Ovary (tissue), 9 donors: ENCODE data around the gene INHBB. TPM values are rescaled to one million over a fixed set of nuclear protein-coding genes. Genes with fewer than 3 reads are reported as not detected.

Experiments used
- DNase-seq, 5 donors: peaks; one replicate each; pipeline ENCODE4 v3.0.0-alpha.2; 2019 to 2020
- H3K27ac ChIP-seq, 2 donors: fragments of 200-600 bp; one replicate each; pipeline versions ENCODE4 v1.5.1 to v1.8.0; 2019 to 2022
- H3K27me3 ChIP-seq: fragments of 200-600 bp; one replicate; pipeline ENCODE4 v1.8.0; 2022
- H3K36me3 ChIP-seq: fragments of 200-600 bp; sonication (generic); one replicate; pipeline ENCODE4 v1.5.1; 2019
- H3K4me1 ChIP-seq: one replicate; pipeline ENCODE4 v1.8.1; 2013; ENCODE audit warnings: mild to moderate bottlenecking, moderate library complexity; ENCODE audit not compliant: insufficient read depth
- H3K4me3 ChIP-seq: fragments of 200-600 bp; sonication (generic); one replicate; pipeline ENCODE4 v1.5.1; 2017
- H3K9me3 ChIP-seq, 2 donors: fragments of 200-600 bp in 1 of 2; sonication (generic) in 1 of 2; one replicate each; pipeline versions ENCODE4 v1.5.1 to v1.8.1; 2013 to 2019; ENCODE audit warnings: mild to moderate bottlenecking in 1 of 2, moderate library complexity in 1 of 2
- EP300 ChIP-seq: sonication (generic); formaldehyde crosslinking; IDR thresholded peaks from one replicate; pipeline ENCODE4 v1.6.1; 2017; ENCODE audit warnings: antibody characterized with exemption
- POLR2A ChIP-seq: fragments of 450-650 bp; IDR thresholded peaks from one replicate; pipeline ENCODE4 v1.6.1; 2017; ENCODE audit warnings: antibody characterized with exemption, mild to moderate bottlenecking, moderate library complexity
- WGBS, 3 donors: extraction: QIAGEN DNeasy Blood & Tissue Kit in 1 of 3; methylation state at CpG; one replicate each; pipeline versions ENCODE4 v1.1.5 to v1.1.7; 2013 to 2017; 5-methylcytosine and 5-hydroxymethylcytosine counted together
- intact Hi-C, 4 donors: fragments of 100-400 bp; cut with DNase I; formaldehyde crosslinking; loops; one replicate each; pipeline versions ENCODE4 v1.11.0 to v1.15.1; 2022 to 2023
- polyA plus RNA-seq, 2 donors: library from polyadenylated mRNA; stranded (reverse); fragments of 200-250 nt in 1 of 2; fragments of 350-450 nt in 1 of 2; fragmentation: Illumina TruSeq in 1 of 2; extraction: RNeasy Lipid Tissue Mini Kit (QIAGEN cat#74804) in 1 of 2; gene quantifications; one replicate each; pipeline ENCODE4 v1.2.3, GENCODE V29; 2013 to 2014
- total RNA-seq, 7 donors: library from RNA; depleted of rRNA in 2 of 7; stranded (reverse); fragments of >200 nt in 2 of 7; fragmentation: NEBNext Ultra II Directional in 3 of 7; extraction: Animal tissue kit (Norgen Biotek cat#: 25700) in 3 of 7; gene quantifications; one replicate each; pipeline versions ENCODE4 v1.1.0 to v1.2.4, GENCODE V29; 2016 to 2023
- TF ChIP-seq, protein P1 (sequence below), 3 donors: fragments of 450-650 bp in 2 of 3; fragments of 200-600 bp in 1 of 3; IDR thresholded peaks; one replicate each; pipeline versions ENCODE4 v1.5.1 to v1.8.0; 2016 to 2022; ENCODE audit warnings: antibody characterized with exemption in 3 of 3, mild to moderate bottlenecking in 1 of 3
- donor health status: DM: no; HTN: no; CAD: no; lungs with moderate emphysema.
- donor health status: DM: no; HTN: no; CAD: no.
- donor health status: Bipolar disorder and iron deficiency.
- donor health status: DM: yes; HTN: yes; CAD: no.
- donor health status: DM: no; HTN: no; CAD: no.
- donor health status: DM: yes; HTN: yes; CAD: no.

The INHBB gene
- total and polyA plus RNA-seq, 9 donors = 1.1 to 6.9 (median 4.0) TPM

DNA sequence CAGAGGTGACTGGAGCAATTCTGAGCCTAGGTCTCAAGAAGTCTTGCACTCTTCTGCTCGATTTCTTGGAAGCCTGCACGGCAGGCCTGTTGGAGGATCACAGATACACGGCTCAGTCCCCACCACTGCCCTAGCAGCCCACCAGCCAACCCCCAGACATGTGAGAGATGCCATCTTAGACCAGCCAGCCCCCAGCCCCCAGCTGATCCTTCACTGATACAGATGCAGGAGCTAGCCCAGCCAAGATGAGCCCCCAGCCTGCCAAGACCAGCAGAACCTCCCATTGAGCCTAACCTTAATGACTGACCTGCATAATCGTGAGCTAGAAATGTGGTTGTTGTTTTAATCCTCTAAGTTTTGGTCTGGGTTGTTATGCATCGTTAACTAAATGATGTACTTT, 47.5 kb downstream of the INHBB start:
- H3K9me3 ChIP-seq = no peaks in the 10 kb centered on the region
- 91 to 96% (median 91%) methylated on average over 5 of the region's 5 CpGs for WGBS, 3 donors
- TF ChIP-seq EP300 = no peak
- no peaks in the 10 kb centered on the region for H3K36me3 ChIP-seq
- H3K4me1 ChIP-seq = no peaks in the 10 kb centered on the region
- no peaks in the 10 kb centered on the region for H3K27me3 ChIP-seq
- H3K27ac ChIP-seq = no peak overlapping the region
- intact Hi-C loops = no loop called here
- peak in 2 of 5 donors; percentile 4 to 11 for DNase-seq
- H3K4me3 ChIP-seq = no peak overlapping the region

DNA sequence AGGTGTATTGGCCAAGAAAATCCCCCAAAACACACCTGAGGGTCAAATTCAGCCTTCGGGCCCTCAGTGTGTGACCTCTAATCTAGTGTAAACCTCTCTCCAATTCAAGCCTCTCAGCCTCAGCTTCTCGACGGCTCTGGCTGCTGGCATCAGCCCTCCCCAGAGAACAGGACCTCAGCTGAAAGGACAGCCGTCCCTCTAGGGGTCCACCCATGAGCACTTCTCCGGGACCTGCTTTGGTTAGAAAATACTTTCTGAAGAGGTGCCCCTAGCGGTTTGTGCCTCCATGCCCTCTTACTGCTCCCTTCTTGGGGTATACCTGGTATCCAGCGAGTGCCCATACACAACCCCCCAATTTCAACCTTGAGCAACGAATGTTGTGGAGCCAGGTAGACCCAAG, 48.8 kb downstream of the INHBB start:
- Histone ChIP-seq H3K4me3 (no peak overlapping the region), H3K27me3 (no peaks in the 10 kb centered on the region), H3K4me1 (no peaks in the 10 kb centered on the region), H3K9me3 (no peaks in the 10 kb centered on the region), H3K27ac (no peak overlapping the region), H3K36me3 (no peaks in the 10 kb centered on the region)
- WGBS, 3 donors = 96 to 98% (median 97%) methylated on average over 8 of the region's 8 CpGs
- peak in 1 of 5 donors; percentile 5 for DNase-seq
- TF ChIP-seq, protein P1, sequence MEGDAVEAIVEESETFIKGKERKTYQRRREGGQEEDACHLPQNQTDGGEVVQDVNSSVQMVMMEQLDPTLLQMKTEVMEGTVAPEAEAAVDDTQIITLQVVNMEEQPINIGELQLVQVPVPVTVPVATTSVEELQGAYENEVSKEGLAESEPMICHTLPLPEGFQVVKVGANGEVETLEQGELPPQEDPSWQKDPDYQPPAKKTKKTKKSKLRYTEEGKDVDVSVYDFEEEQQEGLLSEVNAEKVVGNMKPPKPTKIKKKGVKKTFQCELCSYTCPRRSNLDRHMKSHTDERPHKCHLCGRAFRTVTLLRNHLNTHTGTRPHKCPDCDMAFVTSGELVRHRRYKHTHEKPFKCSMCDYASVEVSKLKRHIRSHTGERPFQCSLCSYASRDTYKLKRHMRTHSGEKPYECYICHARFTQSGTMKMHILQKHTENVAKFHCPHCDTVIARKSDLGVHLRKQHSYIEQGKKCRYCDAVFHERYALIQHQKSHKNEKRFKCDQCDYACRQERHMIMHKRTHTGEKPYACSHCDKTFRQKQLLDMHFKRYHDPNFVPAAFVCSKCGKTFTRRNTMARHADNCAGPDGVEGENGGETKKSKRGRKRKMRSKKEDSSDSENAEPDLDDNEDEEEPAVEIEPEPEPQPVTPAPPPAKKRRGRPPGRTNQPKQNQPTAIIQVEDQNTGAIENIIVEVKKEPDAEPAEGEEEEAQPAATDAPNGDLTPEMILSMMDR (IDR thresholded peaks at IDR 0.05) = no peak
- TF ChIP-seq POLR2A (no peak), EP300 (no peak)
- intact Hi-C loops = no loop called here

DNA sequence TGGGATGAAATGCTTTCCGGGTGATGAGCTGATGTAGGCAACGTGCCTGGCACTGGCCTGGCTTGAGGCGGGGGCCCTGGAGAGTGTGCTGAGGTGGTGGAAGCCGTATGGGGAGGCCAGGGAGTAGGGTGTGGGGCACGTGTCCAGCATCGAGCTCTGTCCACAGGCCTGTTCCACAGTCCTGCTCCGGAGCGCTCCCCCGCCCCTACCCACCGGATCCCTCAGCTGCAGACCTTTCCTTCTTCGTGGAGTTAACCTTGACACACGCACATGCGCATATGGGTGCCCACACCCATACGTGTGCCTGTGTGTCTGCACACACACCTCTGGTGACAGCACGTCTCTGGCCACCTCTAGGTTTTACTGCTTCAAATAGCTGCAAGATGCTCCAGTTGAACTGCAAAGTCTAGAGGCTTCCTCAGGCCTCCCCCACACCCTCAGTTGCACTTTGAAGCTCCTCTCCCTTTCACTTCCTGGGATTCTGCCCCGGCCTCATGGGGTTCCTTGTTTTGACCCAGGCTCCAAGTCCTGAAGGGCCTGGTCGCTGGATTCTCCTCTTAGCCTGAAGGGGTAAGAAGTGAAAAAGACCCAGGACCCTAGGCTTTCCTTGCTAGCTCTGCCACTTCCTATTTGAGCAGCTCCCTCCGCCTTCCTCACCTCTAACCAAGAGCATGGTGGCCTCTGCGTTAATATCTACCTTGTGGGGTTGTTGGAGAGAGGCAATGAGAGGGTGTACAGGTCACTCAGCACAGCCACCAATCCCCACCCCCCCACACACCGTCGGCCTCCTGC, 49.5 kb downstream of the INHBB start:
- Histone ChIP-seq H3K36me3 (no peaks in the 10 kb centered on the region), H3K4me1 (no peaks in the 10 kb centered on the region), H3K27ac (no peak overlapping the region), H3K4me3 (no peak overlapping the region), H3K9me3 (no peaks in the 10 kb centered on the region), H3K27me3 (no peaks in the 10 kb centered on the region)
- intact Hi-C loops = no loop called here
- peak in 1 of 5 donors; percentile 12 for DNase-seq
- WGBS, 3 donors = 74 to 76% (median 76%) methylated on average over 21 of the region's 21 CpGs
- TF ChIP-seq EP300 (no peak), POLR2A (no peak)

DNA sequence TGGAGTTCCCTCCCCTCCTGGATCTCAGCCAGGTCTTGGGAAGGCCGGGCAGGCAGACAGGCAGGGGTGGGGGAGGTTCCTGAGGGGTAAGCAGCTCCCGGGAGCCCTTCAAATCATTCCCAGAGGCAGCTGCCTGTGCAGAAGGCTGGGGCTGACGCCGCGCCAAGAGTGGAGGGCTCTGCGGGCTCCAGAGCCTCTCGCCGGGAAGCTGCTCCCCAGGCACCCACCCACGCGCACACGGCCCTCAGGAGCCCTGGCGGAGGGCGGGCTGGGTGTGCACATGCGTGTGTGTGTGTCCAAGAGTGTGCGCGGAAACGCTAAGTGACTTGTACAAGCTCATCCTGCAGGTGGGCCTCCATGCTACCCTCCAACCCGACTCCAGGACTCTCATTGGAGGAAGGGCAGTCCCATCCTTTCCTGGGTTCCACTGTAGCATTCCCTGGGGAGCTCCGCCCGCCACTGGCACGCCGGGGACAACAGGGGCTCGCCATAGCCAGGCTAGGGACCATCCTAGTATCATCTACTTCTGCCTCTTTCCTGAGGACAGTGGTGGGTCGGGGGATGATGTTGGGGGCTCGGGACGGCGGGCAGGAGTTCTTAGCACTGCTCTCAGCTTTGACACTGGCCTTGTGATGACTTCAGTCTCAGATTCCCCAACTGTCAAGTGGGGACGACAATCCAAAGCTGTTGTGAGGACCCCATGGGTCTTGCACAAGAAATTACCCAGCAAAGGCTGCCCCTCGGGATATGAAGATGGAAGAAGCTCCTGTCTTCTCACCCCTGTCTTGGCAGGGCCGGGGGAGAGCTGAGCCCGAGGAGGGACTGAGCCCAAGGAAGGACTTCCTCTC, 50.3 kb downstream of the INHBB start:
- DNase-seq = peak in 1 of 5 donors; percentile 11
- Histone ChIP-seq H3K36me3 (no peaks in the 10 kb centered on the region), H3K9me3 (no peaks in the 10 kb centered on the region), H3K4me1 (no peaks in the 10 kb centered on the region), H3K4me3 (no peak overlapping the region), H3K27me3 (no peaks in the 10 kb centered on the region), H3K27ac (no peak overlapping the region)
- TF ChIP-seq EP300 = no peak
- intact Hi-C loops = no loop called here
- WGBS, 3 donors = 40 to 48% (median 42%) methylated on average over 23 to 31 of the region's 31 CpGs

DNA sequence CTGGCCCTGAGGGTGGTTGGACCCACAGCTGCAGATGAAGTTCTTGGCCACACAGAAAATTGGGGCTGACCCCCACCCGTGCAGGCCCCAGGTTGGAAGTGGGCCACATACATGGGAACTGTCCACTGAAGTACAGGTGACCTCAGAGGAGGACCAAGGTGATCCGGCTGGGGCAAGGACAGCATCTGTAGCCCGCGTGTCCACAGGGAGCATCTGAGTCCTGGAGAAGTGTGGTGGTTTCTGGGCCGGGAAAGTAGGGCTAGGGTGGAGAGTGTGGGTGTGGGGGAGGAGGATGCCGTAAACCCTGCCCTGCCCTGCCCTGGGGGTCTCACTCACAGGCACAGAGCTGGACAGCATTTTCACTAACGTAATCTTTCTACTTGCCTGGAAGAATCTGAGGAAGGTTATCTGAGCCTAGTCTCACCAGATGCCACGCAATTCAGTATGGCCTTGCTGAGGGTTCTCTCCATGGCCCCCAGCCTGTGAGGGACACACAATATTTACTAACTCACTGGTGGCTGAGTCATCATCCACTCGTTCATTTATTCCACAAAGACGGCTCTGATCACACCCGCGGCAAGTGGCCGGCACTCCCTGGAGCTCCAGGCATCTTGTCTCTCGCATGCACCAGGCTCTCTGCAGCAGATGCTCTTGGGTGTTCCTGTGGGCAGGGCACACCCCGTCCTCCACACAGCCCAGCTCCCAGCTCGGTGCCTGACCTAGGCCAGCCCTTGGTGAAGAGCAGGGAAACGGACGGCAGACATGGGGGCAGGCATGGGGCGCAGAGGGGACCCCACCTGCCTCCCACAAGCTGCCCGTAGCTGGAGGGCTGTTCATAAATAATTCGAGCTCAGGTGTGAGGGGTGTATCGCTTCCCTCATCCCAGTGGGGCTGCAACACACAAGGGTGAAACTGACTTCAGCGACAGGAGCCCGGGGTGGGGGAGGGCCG, 51.2 kb downstream of the INHBB start:
- no peak overlapping the region for H3K4me3 ChIP-seq
- no peak overlapping the region for H3K27ac ChIP-seq
- intact Hi-C loops = no loop called here
- H3K9me3 ChIP-seq = no peaks in the 10 kb centered on the region
- DNase-seq = no peak
- TF ChIP-seq EP300 (no peak), POLR2A (no peak)
- TF ChIP-seq, protein P1 (IDR thresholded peaks at IDR 0.05) = no peak
- H3K36me3 ChIP-seq = no peaks in the 10 kb centered on the region
- H3K27me3 ChIP-seq = no peaks in the 10 kb centered on the region
- 70 to 79% (median 78%) methylated on average over 25 of the region's 25 CpGs for WGBS, 3 donors
- no peaks in the 10 kb centered on the region for H3K4me1 ChIP-seq
